HepG2 (cell line): Measurements from ENCODE around the gene TMCC1. TPM values are rescaled to one million over a fixed set of nuclear protein-coding genes. Genes with fewer than 3 reads are reported as not detected.

Experiments
- ATAC-seq: fragments of 200-7000 bp; cut with Tn5 transposase; 3 replicates; pipeline ENCODE4 v1.9.1; 2020; ENCODE audit warnings: mild to moderate bottlenecking, moderate library complexity
- BruUV-seq: library from RNA; stranded (reverse); fragments of 400-500 nt; replicated peaks from 2 replicates; lab custom pipeline; 2021; lab: Mats Ljungman, UMichigan
- CTCF ChIA-PET: fragments of 300-600 bp; formaldehyde crosslinking; extraction: SDS; loops from one replicate; lab custom pipeline; 2021; ENCODE audit warnings: low total read pairs, inconsistent platforms, low intra/inter-chr PET ratio; lab: Yijun Ruan, JAX
- POLR2A ChIA-PET: fragments of 350-600 bp; sonication (Branson Sonifier 250); formaldehyde crosslinking; loops from one replicate; lab custom pipeline; 2020; ENCODE audit warnings: antibody characterized with exemption, inconsistent platforms; lab: Yijun Ruan, JAX
- DNase-seq: peaks from one replicate; pipeline ENCODE4 v3.0.0-alpha.2; 2015; ENCODE audit warnings: low spot score
- FAIRE-seq: peaks from 3 replicates; lab custom pipeline; 2011; peaks lifted over from hg19 to GRCh38; lab: Jason Lieb, UNC
- H2AFZ ChIP-seq: one replicate; pipeline ENCODE4 v1.6.1; 2011; ENCODE audit warnings: low read length, inconsistent platforms
- H3K27ac ChIP-seq: fragments of 300-600 bp; 3 replicates; pipeline ENCODE4 v1.8.0; 2011; ENCODE audit warnings: mixed run types, mild to moderate bottlenecking, mixed read lengths, low read length, inconsistent platforms; ENCODE audit not compliant: insufficient read depth; ENCODE audit errors: extremely low read length
- H3K27me3 ChIP-seq, 2 experiments: fragments of 200-600 bp in 1 of 2; 2 replicates in 1 of 2; 3 replicates in 1 of 2; pipeline versions ENCODE4 v1.6.0 to v1.8.0; 2011; ENCODE audit warnings: low read length in 2 of 2, mild to moderate bottlenecking in 2 of 2, moderate library complexity in 2 of 2, inconsistent platforms in 1 of 2; ENCODE audit not compliant: insufficient read depth in 2 of 2, control insufficient read depth in 1 of 2
- H3K36me3 ChIP-seq, 2 experiments: fragments of 200-600 bp in 1 of 2; replicated peaks in 1 of 2; 2 replicates in 1 of 2; 3 replicates in 1 of 2; pipeline versions ENCODE4 v1.5.1 to v1.8.0; 2011; ENCODE audit warnings: low read length in 2 of 2, inconsistent platforms in 1 of 2; ENCODE audit not compliant: insufficient read depth in 2 of 2, control insufficient read depth in 1 of 2
- H3K4me1 ChIP-seq: 2 replicates; pipeline ENCODE4 v1.5.1; 2012; ENCODE audit warnings: low read length, inconsistent platforms; ENCODE audit not compliant: insufficient read depth
- H3K4me2 ChIP-seq: 2 replicates; pipeline ENCODE4 v1.6.0; 2011; ENCODE audit warnings: low read depth, low read length, inconsistent platforms
- H3K4me3 ChIP-seq, 3 experiments: fragments of 200-600 bp in 1 of 3; sonication (generic), shearing (Covaris generic) in 1 of 3; replicated peaks in 1 of 3; 2 replicates each; pipeline ENCODE4 v1.5.1; 2011 to 2016; ENCODE audit warnings: low read length in 3 of 3, inconsistent platforms in 2 of 3, low read depth in 2 of 3, mild to moderate bottlenecking in 2 of 3, control low read depth in 1 of 3, mixed read lengths in 1 of 3; ENCODE audit not compliant: insufficient read depth in 1 of 3
- H3K79me2 ChIP-seq: one replicate; pipeline ENCODE4 v1.6.1; 2011; ENCODE audit warnings: low read length, inconsistent platforms; ENCODE audit not compliant: insufficient read depth
- H3K9ac ChIP-seq: 2 replicates; pipeline ENCODE4 v1.6.0; 2011; ENCODE audit warnings: mild to moderate bottlenecking, low read depth, low read length, inconsistent platforms; ENCODE audit not compliant: insufficient read depth
- H3K9me3 ChIP-seq: 2 replicates; pipeline ENCODE4 v1.5.1; 2012; ENCODE audit warnings: mild to moderate bottlenecking, low read length
- H4K20me1 ChIP-seq: 2 replicates; pipeline ENCODE4 v1.6.0; 2011; ENCODE audit warnings: inconsistent platforms, mild to moderate bottlenecking, low read length, moderate library complexity; ENCODE audit not compliant: insufficient read depth
- AKAP8 ChIP-seq: sonication (generic); formaldehyde crosslinking; IDR thresholded peaks from 2 replicates; pipeline ENCODE4 v1.5.1; 2020; ENCODE audit warnings: mild to moderate bottlenecking, missing genetic modification reagents
- FOXA1 ChIP-seq, 2 experiments: fragments of 450-650 bp in 1 of 2; sonication (generic) in 1 of 2; formaldehyde crosslinking in 1 of 2; IDR thresholded peaks; 2 replicates each; pipeline versions ENCODE4 v1.4.0 to v1.6.1; 2016 to 2020; ENCODE audit warnings: missing genetic modification reagents in 1 of 2
- HOXA9 ChIP-seq: sonication (generic); formaldehyde crosslinking; IDR thresholded peaks from 2 replicates; pipeline ENCODE4 v1.8.1; 2022; ENCODE audit warnings: missing genetic modification reagents, mild to moderate bottlenecking, moderate library complexity, borderline replicate concordance
- KAT7 ChIP-seq: IDR thresholded peaks from 2 replicates; pipeline ENCODE4 v1.6.1; 2018; ENCODE audit warnings: borderline replicate concordance, missing compliant biosample characterization
- KLF6 ChIP-seq: IDR thresholded peaks from 2 replicates; pipeline ENCODE4 v1.8.0; 2016; ENCODE audit warnings: missing biosample characterization, missing genetic modification reagents
- LRRFIP1 ChIP-seq: sonication (generic); formaldehyde crosslinking; conservative IDR thresholded peaks from 2 replicates; pipeline ENCODE4 v1.4.0; 2020; ENCODE audit warnings: missing genetic modification reagents
- MEIS1 ChIP-seq: sonication (generic); formaldehyde crosslinking; IDR thresholded peaks from 2 replicates; pipeline ENCODE4 v1.9.0; 2021; ENCODE audit warnings: mild to moderate bottlenecking, missing genetic modification reagents, moderate library complexity, borderline replicate concordance
- TFAP4 ChIP-seq: sonication (generic); IDR thresholded peaks from 2 replicates; pipeline ENCODE4 v1.6.1; 2016; ENCODE audit warnings: low read depth, borderline replicate concordance
- ZBTB20 ChIP-seq: sonication (generic); formaldehyde crosslinking; IDR thresholded peaks from 2 replicates; pipeline ENCODE4 v1.8.1; 2023; ENCODE audit warnings: missing genetic modification reagents, low read depth, mild to moderate bottlenecking, borderline replicate concordance
- ZBTB8A ChIP-seq: sonication (generic); formaldehyde crosslinking; IDR thresholded peaks from 2 replicates; pipeline ENCODE4 v1.4.0; 2020; ENCODE audit warnings: mild to moderate bottlenecking, low read depth, missing genetic modification reagents, borderline replicate concordance
- ZFX ChIP-seq: sonication (generic); formaldehyde crosslinking; IDR thresholded peaks from 2 replicates; pipeline ENCODE4 v1.4.0; 2020; ENCODE audit warnings: mild to moderate bottlenecking, low read depth, missing genetic modification reagents, moderate library complexity
- ZMYM3 ChIP-seq: sonication (generic); formaldehyde crosslinking; IDR thresholded peaks from 2 replicates; pipeline ENCODE4 v1.5.1; 2020; ENCODE audit warnings: mild to moderate bottlenecking, missing genetic modification reagents
- ZNF431 ChIP-seq: sonication (generic); formaldehyde crosslinking; IDR thresholded peaks from 2 replicates; pipeline ENCODE4 v1.9.0; 2022; ENCODE audit warnings: missing genetic modification reagents, low read depth, mild to moderate bottlenecking, borderline replicate concordance
- ZNF556 ChIP-seq: sonication (generic); formaldehyde crosslinking; IDR thresholded peaks from 2 replicates; pipeline ENCODE4 v1.4.0; 2020; ENCODE audit warnings: mild to moderate bottlenecking, missing genetic modification reagents, borderline replicate concordance
- ZNF607 ChIP-seq: sonication (generic); formaldehyde crosslinking; IDR thresholded peaks from 2 replicates; pipeline ENCODE4 v1.5.1; 2020; ENCODE audit warnings: missing genetic modification reagents, mild to moderate bottlenecking, borderline replicate concordance
- ZNF660 ChIP-seq: sonication (generic); formaldehyde crosslinking; IDR thresholded peaks from 2 replicates; pipeline ENCODE4 v1.5.1; 2020; ENCODE audit warnings: mild to moderate bottlenecking, low read depth, missing genetic modification reagents, borderline replicate concordance
- ZNF780A ChIP-seq: sonication (generic); formaldehyde crosslinking; IDR thresholded peaks from 2 replicates; pipeline ENCODE4 v1.8.0; 2022; ENCODE audit warnings: mild to moderate bottlenecking, missing genetic modification reagents, moderate library complexity
- ZNF883 ChIP-seq: sonication (generic); formaldehyde crosslinking; IDR thresholded peaks from 2 replicates; pipeline ENCODE4 v1.5.1; 2020; ENCODE audit warnings: mild to moderate bottlenecking, missing genetic modification reagents; ENCODE audit errors: not compliant biosample characterization
- WGBS: methylation state at CpG from one replicate; pipeline ENCODE4 v1.1.6; 2017; ENCODE audit warnings: low lambda C conversion rate; 5-methylcytosine and 5-hydroxymethylcytosine counted together
- in situ Hi-C: cut with HindIII; loops from 2 replicates; pipeline ENCODE4 v1.10.0; 2017; ENCODE audit warnings: low pct_unique_long_range_greater_than_20kb; ENCODE audit not compliant: extremely low pct_ligation_motif_present
- intact Hi-C: fragments of 100-400 bp; cut with micrococcal nuclease; formaldehyde crosslinking; loops from one replicate; pipeline ENCODE4 v1.10.0; 2022; ENCODE audit not compliant: unreplicated experiment
- polyA plus RNA-seq, 8 experiments: library from polyadenylated mRNA; depleted of rRNA in 3 of 8; stranded (reverse) in 7 of 8; unstranded in 1 of 8; fragments of >200 nt; fragmentation: Illumina TruSeq in 4 of 8; extraction: Trizol in 4 of 8; gene quantifications; 2 replicates each; pipeline versions ENCODE4 v1.2.1 to v1.2.3, GENCODE V29; 2011 to 2016; ENCODE audit warnings: low read depth in 4 of 8, missing spikeins in 1 of 8, mixed read lengths in 1 of 8; ENCODE audit not compliant: insufficient read depth in 1 of 8
- total RNA-seq, 5 experiments: library from RNA; depleted of rRNA; stranded (reverse); fragments of >200 nt; fragmentation: Illumina TruSeq; extraction: Trizol; gene quantifications; 2 replicates each; pipeline ENCODE4 v1.2.3, GENCODE V29; 2016; ENCODE audit warnings: low read depth in 1 of 5

The TMCC1 gene
- total and polyA plus RNA-seq, 2 of the 13 experiments (the other 11 are each of a cell fraction or from before 2014, with no cell fraction given): 12.1 to 264 TPM

- ATAC-seq: peak; percentile 59
- Histone ChIP-seq H2AFZ (no peak overlapping the region), H3K27ac (peak overlapping the region; percentile 33), H3K4me1 (peaks cover 89% of the 10 kb centered on the region), H3K9ac (peak overlapping the region; percentile 59), H4K20me1 (no peaks in the 10 kb centered on the region), H3K36me3 (no peaks in the 10 kb centered on the region), H3K4me3 (peak overlapping the region in 2 of 3 experiments; percentile 31 to 69; a peak in 3 of 6 replicates), H3K4me2 (peak overlapping the region; percentile 80), H3K79me2 (no peaks in the 10 kb centered on the region), H3K27me3 (no peaks in the 10 kb centered on the region; a peak in 1 of 5 replicates), H3K9me3 (no peaks in the 10 kb centered on the region)
- WGBS: 21% methylated on average over 6 of the region's 16 CpGs
- intact Hi-C loops: loop anchor here (1.0 to 2.0 kb wide), 2 partner anchors 14 to 18 kb away; no protein-coding TSS in a partner anchor
- FAIRE-seq: peak; percentile 90
- in situ Hi-C loops: no loop called here
- BruUV-seq: no TSS peak
- ChIA-PET CTCF (no interaction called here), POLR2A (interaction anchor here (0.9 to 3.8 kb wide), 3 partner anchors 13 to 173 kb away, joined by 3 to 26 read pairs (median 21); partner anchors contain the start of genes IFT122 and MBD4)
- peak; percentile 89 for DNase-seq
- TF ChIP-seq FOXA1 (IDR thresholded peaks at IDR 0.05): no peak
- peak; percentile 47; the same call in 1 of the 2 replicates for TF ChIP-seq FOXA1 (CRISPR knock-in tag; IDR thresholded peaks at IDR 0.05)
- TF ChIP-seq LRRFIP1: no peak
- no peak for TF ChIP-seq HOXA9 (CRISPR knock-in tag)
- TF ChIP-seq KLF6 (CRISPR knock-in tag): no peak
- peak; percentile 24 for TF ChIP-seq ZNF883 (CRISPR knock-in tag)
- TF ChIP-seq ZNF556 (CRISPR knock-in tag): no peak
- no peak for TF ChIP-seq ZNF660 (CRISPR knock-in tag)
- 0 out of 2 replicates have a peak, but pooled peaks have one; percentile 35 for TF ChIP-seq ZBTB20
- peak; percentile 77 for TF ChIP-seq ZFX
- no peak for TF ChIP-seq ZBTB8A (CRISPR knock-in tag)
- 0 out of 2 replicates have a peak, but pooled peaks have one; percentile 28 for TF ChIP-seq KAT7
- TF ChIP-seq ZNF780A (CRISPR knock-in tag): no peak
- TF ChIP-seq ZMYM3: peak; percentile 97
- no peak for TF ChIP-seq ZNF607
- TF ChIP-seq ZNF431: 0 out of 2 replicates have a peak, but pooled peaks have one; percentile 38
- no peak for TF ChIP-seq TFAP4
- peak; percentile 46; the same call in 1 of the 2 replicates for TF ChIP-seq MEIS1 (CRISPR knock-in tag)
- TF ChIP-seq AKAP8 (CRISPR knock-in tag): no peak
These were observed 280.8 kb downstream of the TMCC1 start for GRCh38 chr3:129612534-129613366.
